ENCODE measurements around the gene ANKMY1. TPM values are rescaled to one million over a fixed set of nuclear protein-coding genes. Genes with fewer than 3 reads are reported as not detected.

ANKMY1 gene
- total and polyA plus RNA-seq, 2 of the 13 experiments (the other 11 are each of a cell fraction or from before 2014, with no cell fraction given) = 11.7 to 18.8 TPM

DNA sequence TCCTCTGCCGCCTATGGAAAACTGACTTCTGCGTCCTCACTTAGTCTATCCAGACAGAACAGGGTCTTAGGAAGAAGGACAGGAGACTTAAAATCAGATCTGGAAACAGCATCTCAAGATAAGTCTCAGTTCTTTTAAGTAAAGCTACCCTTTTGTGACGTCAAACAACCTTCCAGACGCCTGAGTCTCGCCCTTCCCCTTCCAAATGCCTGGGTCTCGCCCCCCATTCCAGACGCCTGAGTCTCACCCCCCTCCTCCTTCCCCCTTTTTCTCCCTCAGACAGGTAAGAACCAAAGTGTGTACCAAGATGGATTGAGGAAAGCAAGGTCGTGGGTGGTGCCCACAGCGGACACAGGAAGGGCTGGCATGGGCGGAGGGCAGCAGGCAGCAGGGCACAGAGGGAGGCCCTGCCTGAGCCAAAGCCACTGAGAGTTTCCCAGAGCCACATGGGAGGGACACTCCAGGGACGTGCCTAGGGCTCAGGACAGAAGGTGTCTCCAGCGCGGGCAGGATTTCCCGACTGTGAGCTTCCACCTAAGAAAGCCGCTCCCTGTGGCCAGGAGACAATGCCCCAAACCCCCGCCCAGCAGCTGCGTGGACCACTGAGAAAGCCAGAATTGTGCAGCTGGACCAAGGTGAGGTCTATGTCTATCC, 51.3 kb downstream of the ANKMY1 start:
- no peaks in the 10 kb centered on the region for H3K4me1 ChIP-seq (ENCODE audit: insufficient read depth, low read length)
- ChIA-PET POLR2A (no interaction called here), CTCF (ENCODE audit: low intra/inter-chr PET ratio, low total read pairs) (no interaction called here)
- no peak overlapping the region for H3K27ac ChIP-seq (ENCODE audit: extremely low read length, insufficient read depth, low read length)
- H3K79me2 ChIP-seq (ENCODE audit: insufficient read depth, low read length) = no peaks in the 10 kb centered on the region
- no peaks in the 10 kb centered on the region for H3K9me3 ChIP-seq (ENCODE audit: low read length)
- TF ChIP-seq, protein P1, sequence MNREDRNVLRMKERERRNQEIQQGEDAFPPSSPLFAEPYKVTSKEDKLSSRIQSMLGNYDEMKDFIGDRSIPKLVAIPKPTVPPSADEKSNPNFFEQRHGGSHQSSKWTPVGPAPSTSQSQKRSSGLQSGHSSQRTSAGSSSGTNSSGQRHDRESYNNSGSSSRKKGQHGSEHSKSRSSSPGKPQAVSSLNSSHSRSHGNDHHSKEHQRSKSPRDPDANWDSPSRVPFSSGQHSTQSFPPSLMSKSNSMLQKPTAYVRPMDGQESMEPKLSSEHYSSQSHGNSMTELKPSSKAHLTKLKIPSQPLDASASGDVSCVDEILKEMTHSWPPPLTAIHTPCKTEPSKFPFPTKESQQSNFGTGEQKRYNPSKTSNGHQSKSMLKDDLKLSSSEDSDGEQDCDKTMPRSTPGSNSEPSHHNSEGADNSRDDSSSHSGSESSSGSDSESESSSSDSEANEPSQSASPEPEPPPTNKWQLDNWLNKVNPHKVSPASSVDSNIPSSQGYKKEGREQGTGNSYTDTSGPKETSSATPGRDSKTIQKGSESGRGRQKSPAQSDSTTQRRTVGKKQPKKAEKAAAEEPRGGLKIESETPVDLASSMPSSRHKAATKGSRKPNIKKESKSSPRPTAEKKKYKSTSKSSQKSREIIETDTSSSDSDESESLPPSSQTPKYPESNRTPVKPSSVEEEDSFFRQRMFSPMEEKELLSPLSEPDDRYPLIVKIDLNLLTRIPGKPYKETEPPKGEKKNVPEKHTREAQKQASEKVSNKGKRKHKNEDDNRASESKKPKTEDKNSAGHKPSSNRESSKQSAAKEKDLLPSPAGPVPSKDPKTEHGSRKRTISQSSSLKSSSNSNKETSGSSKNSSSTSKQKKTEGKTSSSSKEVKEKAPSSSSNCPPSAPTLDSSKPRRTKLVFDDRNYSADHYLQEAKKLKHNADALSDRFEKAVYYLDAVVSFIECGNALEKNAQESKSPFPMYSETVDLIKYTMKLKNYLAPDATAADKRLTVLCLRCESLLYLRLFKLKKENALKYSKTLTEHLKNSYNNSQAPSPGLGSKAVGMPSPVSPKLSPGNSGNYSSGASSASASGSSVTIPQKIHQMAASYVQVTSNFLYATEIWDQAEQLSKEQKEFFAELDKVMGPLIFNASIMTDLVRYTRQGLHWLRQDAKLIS (CRISPR knock-in tag; IDR thresholded peaks at IDR 0.05) = no peak
- TF ChIP-seq PRPF4 (IDR thresholded peaks at IDR 0.05; ENCODE audit: low read depth, low read length, poor library complexity, severe bottlenecking) = no peak
- no peak for TF ChIP-seq FOXC1 (CRISPR knock-in tag; IDR thresholded peaks at IDR 0.05; ENCODE audit: borderline replicate concordance)
- no peak for TF ChIP-seq ZNF121 (CRISPR knock-in tag; IDR thresholded peaks at IDR 0.05)
- TF ChIP-seq SETDB1 (CRISPR knock-in tag; IDR thresholded peaks at IDR 0.05; ENCODE audit: borderline replicate concordance) = no peak
- TF ChIP-seq, protein P2, sequence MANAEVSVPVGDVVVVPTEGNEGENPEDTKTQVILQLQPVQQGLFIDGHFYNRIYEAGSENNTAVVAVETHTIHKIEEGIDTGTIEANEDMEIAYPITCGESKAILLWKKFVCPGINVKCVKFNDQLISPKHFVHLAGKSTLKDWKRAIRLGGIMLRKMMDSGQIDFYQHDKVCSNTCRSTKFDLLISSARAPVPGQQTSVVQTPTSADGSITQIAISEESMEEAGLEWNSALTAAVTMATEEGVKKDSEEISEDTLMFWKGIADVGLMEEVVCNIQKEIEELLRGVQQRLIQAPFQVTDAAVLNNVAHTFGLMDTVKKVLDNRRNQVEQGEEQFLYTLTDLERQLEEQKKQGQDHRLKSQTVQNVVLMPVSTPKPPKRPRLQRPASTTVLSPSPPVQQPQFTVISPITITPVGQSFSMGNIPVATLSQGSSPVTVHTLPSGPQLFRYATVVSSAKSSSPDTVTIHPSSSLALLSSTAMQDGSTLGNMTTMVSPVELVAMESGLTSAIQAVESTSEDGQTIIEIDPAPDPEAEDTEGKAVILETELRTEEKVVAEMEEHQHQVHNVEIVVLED (CRISPR knock-in tag; IDR thresholded peaks at IDR 0.05; ENCODE audit: borderline replicate concordance) = no peak
- TF ChIP-seq ZNF780A (CRISPR knock-in tag; IDR thresholded peaks at IDR 0.05) = no peak
- H3K36me3 ChIP-seq (replicated peaks in 1 of 2; ENCODE audit: control insufficient read depth in 1 of 2, insufficient read depth in 2 of 2, low read length in 2 of 2) = peaks cover 1 to 2% of the 10 kb centered on the region in 2 experiments; a peak in 3 of 5 replicates
- intact Hi-C loops (cut with micrococcal nuclease; ENCODE audit: unreplicated experiment) (no loop called here), in situ Hi-C loops (cut with HindIII; ENCODE audit: extremely low pct_ligation_motif_present, low pct_unique_long_range_greater_than_20kb) (no loop called here)
- H3K4me3 ChIP-seq (replicated peaks in 1 of 3; ENCODE audit: insufficient read depth in 1 of 3, low read depth in 2 of 3, low read length in 3 of 3) = no peak overlapping the region
- H3K27me3 ChIP-seq (ENCODE audit: control insufficient read depth in 1 of 2, insufficient read depth in 2 of 2, low read length in 2 of 2) = no peaks in the 10 kb centered on the region
- DNase-seq (ENCODE audit: low spot score) = no peak
- no peak overlapping the region for H3K4me2 ChIP-seq (ENCODE audit: low read depth, low read length)
- FAIRE-seq = no peak
- H2AFZ ChIP-seq (ENCODE audit: low read length) = no peak overlapping the region
- BruUV-seq (replicated peaks) = no TSS peak
- ATAC-seq = no peak
- WGBS (ENCODE audit: low lambda C conversion rate) = 94% methylated on average over 17 of the region's 17 CpGs
- H3K9ac ChIP-seq (ENCODE audit: insufficient read depth, low read depth, low read length) = no peak overlapping the region
- H4K20me1 ChIP-seq (ENCODE audit: insufficient read depth, low read length) = no peaks in the 10 kb centered on the region

Measured in HepG2 (cell line).